Ascending aorta (tissue), 2 donors: ENCODE measurements around the gene PDAP1. TPM values are rescaled to one million over a fixed set of nuclear protein-coding genes. Genes with fewer than 3 reads are reported as not detected.

Experiments
- DNase-seq, 2 donors: peaks; one replicate each; pipeline ENCODE4 v3.0.0-alpha.2; 2019; ENCODE audit warnings: low spot score in 2 of 2
- H3K27ac ChIP-seq, 2 donors: fragments of 200-600 bp; sonication (generic); one replicate each; pipeline ENCODE4 v1.5.1; 2016 to 2017; ENCODE audit warnings: mild to moderate bottlenecking in 1 of 2
- H3K27me3 ChIP-seq: fragments of 200-600 bp; sonication (generic); one replicate; pipeline ENCODE4 v1.5.1; 2017
- H3K36me3 ChIP-seq, 2 donors: fragments of 200-600 bp; sonication (generic); one replicate each; pipeline ENCODE4 v1.5.1; 2016
- H3K4me1 ChIP-seq, 2 donors: fragments of 200-600 bp; sonication (generic); one replicate each; pipeline ENCODE4 v1.5.1; 2016 to 2017; ENCODE audit warnings: mild to moderate bottlenecking in 1 of 2
- H3K4me3 ChIP-seq, 2 donors: fragments of 200-600 bp; sonication (generic); one replicate each; pipeline ENCODE4 v1.5.1; 2016 to 2017; ENCODE audit warnings: mild to moderate bottlenecking in 1 of 2
- H3K9me3 ChIP-seq, 2 donors: fragments of 200-600 bp; sonication (generic); one replicate each; pipeline ENCODE4 v1.5.1; 2016
- CTCF ChIP-seq, 3 experiments: fragments of 200-600 bp in 2 of 3; fragments of 450-650 bp in 1 of 3; sonication (generic) in 2 of 3; IDR thresholded peaks; one replicate each; pipeline ENCODE4 v1.5.1; 2016 to 2019; ENCODE audit warnings: antibody characterized with exemption in 3 of 3, mild to moderate bottlenecking in 1 of 3, moderate library complexity in 1 of 3
- intact Hi-C: fragments of 100-400 bp; cut with DNase I; formaldehyde crosslinking; loops from one replicate; pipeline ENCODE4 v1.15.1; 2023
- total RNA-seq: library from RNA; depleted of rRNA; stranded (reverse); fragments of >200 nt; gene quantifications from one replicate; pipeline ENCODE4 v1.1.0, GENCODE V29; 2016

Gene PDAP1
- total RNA-seq, 1 donor from 2014 or later: 104 TPM

- peaks cover 77 to 93% of the 10 kb centered on the region in 2 donors for H3K36me3 ChIP-seq
Measured at GRCh38 chr7:99453105-99453504, 44.7 kb upstream of the PDAP1 start.

GRCh38 chr7:99452541-99452940, 44.1 kb upstream of the PDAP1 start:
- no peaks in the 10 kb centered on the region for H3K4me1 ChIP-seq
- no peak overlapping the region for H3K4me3 ChIP-seq
- intact Hi-C loops: no loop called here
- no peak for DNase-seq
- H3K27ac ChIP-seq: no peak overlapping the region
- H3K9me3 ChIP-seq: no peaks in the 10 kb centered on the region
- H3K36me3 ChIP-seq: peaks cover 77 to 93% of the 10 kb centered on the region in 2 donors
- no peaks in the 10 kb centered on the region for H3K27me3 ChIP-seq
- no peak for TF ChIP-seq CTCF (IDR thresholded peaks at IDR 0.05)

More at GRCh38 chr7:99453105-99453504, 44.7 kb upstream of the PDAP1 start:
- no peak for TF ChIP-seq CTCF (IDR thresholded peaks at IDR 0.05)
- Histone ChIP-seq H3K27ac (no peak overlapping the region), H3K4me3 (no peak overlapping the region), H3K27me3 (no peaks in the 10 kb centered on the region), H3K9me3 (no peaks in the 10 kb centered on the region), H3K4me1 (no peaks in the 10 kb centered on the region)
- intact Hi-C loops: no loop called here
- no peak for DNase-seq

GRCh38 chr7:99451936-99452335, 43.5 kb upstream of the PDAP1 start:
- DNase-seq: no peak
- intact Hi-C loops: no loop called here
- no peak overlapping the region for H3K4me3 ChIP-seq
- no peaks in the 10 kb centered on the region for H3K9me3 ChIP-seq
- peaks cover 72 to 90% of the 10 kb centered on the region in 2 donors for H3K36me3 ChIP-seq
- no peaks in the 10 kb centered on the region for H3K4me1 ChIP-seq
- TF ChIP-seq CTCF (IDR thresholded peaks at IDR 0.05): no peak
- H3K27me3 ChIP-seq: no peaks in the 10 kb centered on the region
- H3K27ac ChIP-seq: no peak overlapping the region

- Histone ChIP-seq H3K27me3 (no peaks in the 10 kb centered on the region), H3K9me3 (no peaks in the 10 kb centered on the region), H3K27ac (no peak overlapping the region), H3K4me3 (no peak overlapping the region), H3K4me1 (no peaks in the 10 kb centered on the region), H3K36me3 (peaks cover 67 to 85% of the 10 kb centered on the region in 2 donors)
- DNase-seq: no peak
- intact Hi-C loops: no loop called here
- TF ChIP-seq CTCF (IDR thresholded peaks at IDR 0.05): no peak
Measured at GRCh38 chr7:99449326-99449725, 40.9 kb upstream of the PDAP1 start.

- H3K27ac ChIP-seq: no peak overlapping the region
- intact Hi-C loops: no loop called here
- H3K4me3 ChIP-seq: no peak overlapping the region
- no peaks in the 10 kb centered on the region for H3K9me3 ChIP-seq
- no peak for DNase-seq
- H3K36me3 ChIP-seq: peaks cover 62 to 80% of the 10 kb centered on the region in 2 donors
- no peak for TF ChIP-seq CTCF (IDR thresholded peaks at IDR 0.05)
- H3K27me3 ChIP-seq: no peaks in the 10 kb centered on the region
- no peaks in the 10 kb centered on the region for H3K4me1 ChIP-seq
Measured at GRCh38 chr7:99448855-99449254, 40.5 kb upstream of the PDAP1 start.

GRCh38 chr7:99447943-99448342, 39.5 kb upstream of the PDAP1 start:
- no peaks in the 10 kb centered on the region for H3K4me1 ChIP-seq
- TF ChIP-seq CTCF (IDR thresholded peaks at IDR 0.05): no peak
- no peak overlapping the region for H3K4me3 ChIP-seq
- peaks cover 61 to 76% of the 10 kb centered on the region in 2 donors for H3K36me3 ChIP-seq
- no peaks in the 10 kb centered on the region for H3K9me3 ChIP-seq
- no peak overlapping the region for H3K27ac ChIP-seq
- intact Hi-C loops: no loop called here
- H3K27me3 ChIP-seq: no peaks in the 10 kb centered on the region
- DNase-seq: no peak
